H1 (cell line): ENCODE results near the gene TK2. TPM values are rescaled to one million over a fixed set of nuclear protein-coding genes. Genes with fewer than 3 reads are reported as not detected.

Experiments
- CTCF ChIA-PET: fragments of 300-600 bp; sonication (Branson Sonifier 250); formaldehyde crosslinking; loops from one replicate; lab custom pipeline; 2021; ENCODE audit not compliant: partially characterized antibody; lab: Charles Lee
- POLR2A ChIA-PET: fragments of 300-600 bp; sonication (Branson Sonifier 250); formaldehyde crosslinking; loops from one replicate; lab custom pipeline; 2021; ENCODE audit warnings: inconsistent platforms; ENCODE audit not compliant: partially characterized antibody; lab: Charles Lee
- DNase-seq, 2 experiments: peaks; one replicate each; pipeline versions ENCODE4 v3.0.0 to v3.0.0-alpha.2; 2010 to 2022; ENCODE audit warnings: low spot score in 2 of 2, low read depth in 1 of 2, mixed read lengths in 1 of 2
- FAIRE-seq: peaks from 2 replicates; lab custom pipeline; 2011; peaks lifted over from hg19 to GRCh38; lab: Jason Lieb, UNC
- H2AFZ ChIP-seq: 2 replicates; pipeline ENCODE4 v1.8.1; 2012; ENCODE audit warnings: low read length, inconsistent platforms
- H2AK5ac ChIP-seq: 2 replicates; pipeline ENCODE4 v1.6.1; 2013; ENCODE audit warnings: low read depth, low read length
- H2BK120ac ChIP-seq: replicated peaks from 2 replicates; pipeline ENCODE3; 2013; ENCODE audit warnings: low read depth, low read length, inconsistent platforms
- H2BK12ac ChIP-seq: 2 replicates; pipeline ENCODE4 v1.6.1; 2013; ENCODE audit warnings: low read depth, low read length
- H2BK15ac ChIP-seq: 2 replicates; pipeline ENCODE4 v1.6.1; 2013; ENCODE audit warnings: low read length
- H2BK20ac ChIP-seq: 2 replicates; pipeline ENCODE4 v1.6.1; 2013; ENCODE audit warnings: low read length
- H2BK5ac ChIP-seq: 2 replicates; pipeline ENCODE4 v1.6.1; 2013; ENCODE audit warnings: low read depth, low read length
- H3K14ac ChIP-seq: 2 replicates; pipeline ENCODE4 v1.6.1; 2013; ENCODE audit warnings: inconsistent platforms; ENCODE audit not compliant: insufficient read length
- H3K18ac ChIP-seq: 2 replicates; pipeline ENCODE4 v1.6.1; 2013; ENCODE audit warnings: low read length; ENCODE audit errors: extremely low read depth
- H3K23ac ChIP-seq: 2 replicates; pipeline ENCODE4 v1.6.1; 2013; ENCODE audit warnings: inconsistent platforms; ENCODE audit not compliant: insufficient read length
- H3K23me2 ChIP-seq: 2 replicates; pipeline ENCODE4 v1.6.1; 2013; ENCODE audit warnings: low read depth, low read length
- H3K27ac ChIP-seq: 2 replicates; pipeline ENCODE4 v1.6.1; 2011; ENCODE audit warnings: low read depth, low read length, inconsistent platforms
- H3K27me3 ChIP-seq, 4 experiments: replicated peaks in 1 of 4; 1 replicate in 1 of 4; 2 replicates in 3 of 4; pipeline versions ENCODE4 v1.6.1 to v1.8.1; 2011 to 2013; ENCODE audit warnings: low read length in 3 of 4, mild to moderate bottlenecking in 3 of 4, inconsistent platforms in 2 of 4, mixed read lengths in 2 of 4, moderate library complexity in 1 of 4; ENCODE audit not compliant: control insufficient read depth in 3 of 4, insufficient read depth in 3 of 4; ENCODE audit errors: extremely low read depth in 1 of 4
- H3K36me3 ChIP-seq, 4 experiments: 2 replicates each; pipeline versions ENCODE4 v1.6.1 to v1.8.1; 2011 to 2013; ENCODE audit warnings: mild to moderate bottlenecking in 4 of 4, low read length in 3 of 4, moderate library complexity in 2 of 4, control low read depth in 1 of 4, inconsistent platforms in 1 of 4; ENCODE audit not compliant: insufficient read depth in 4 of 4, control insufficient read depth in 2 of 4
- H3K4ac ChIP-seq: replicated peaks from 2 replicates; pipeline ENCODE3; 2013; ENCODE audit warnings: low read length, low read depth, mixed read lengths, inconsistent platforms; ENCODE audit not compliant: insufficient read length
- H3K4me1 ChIP-seq, 4 experiments: replicated peaks in 1 of 4; 1 replicate in 1 of 4; 2 replicates in 3 of 4; pipeline versions ENCODE4 v1.6.1 to v1.8.1; 2011 to 2013; ENCODE audit warnings: low read length in 3 of 4, inconsistent platforms in 2 of 4, mixed read lengths in 1 of 4; ENCODE audit not compliant: insufficient read depth in 4 of 4, control insufficient read depth in 3 of 4
- H3K4me2 ChIP-seq, 2 experiments: 2 replicates each; pipeline versions ENCODE4 v1.6.1 to v1.8.1; 2011 to 2013; ENCODE audit warnings: low read depth in 2 of 2, low read length in 2 of 2, control low read depth in 1 of 2, inconsistent platforms in 1 of 2, mild to moderate bottlenecking in 1 of 2; ENCODE audit not compliant: insufficient read depth in 1 of 2
- H3K4me3 ChIP-seq, 4 experiments: fragments of 200-600, 300-600 bp in 1 of 4; sonication (generic), shearing (Covaris generic), sonication (Bioruptor Twin) in 1 of 4; 2 replicates each; pipeline versions ENCODE4 v1.5.1 to v1.8.1; 2011 to 2016; ENCODE audit warnings: low read length in 4 of 4, low read depth in 3 of 4, control low read depth in 2 of 4, inconsistent platforms in 2 of 4, mild to moderate bottlenecking in 2 of 4, mixed read lengths in 1 of 4, moderate library complexity in 1 of 4; ENCODE audit not compliant: insufficient read depth in 2 of 4; ENCODE audit errors: extremely low read depth in 1 of 4
- H3K56ac ChIP-seq: replicated peaks from 2 replicates; pipeline ENCODE3; 2013; ENCODE audit warnings: low read depth, mild to moderate bottlenecking, mixed read lengths, low read length, inconsistent platforms; ENCODE audit not compliant: insufficient read length
- H3K79me1 ChIP-seq: 2 replicates; pipeline ENCODE4 v1.6.1; 2013; ENCODE audit warnings: low read depth, low read length, control low read depth
- H3K79me2 ChIP-seq, 2 experiments: 2 replicates each; pipeline versions ENCODE4 v1.6.1 to v1.8.1; 2012 to 2013; ENCODE audit warnings: low read length in 2 of 2, mild to moderate bottlenecking in 2 of 2, inconsistent platforms in 1 of 2; ENCODE audit not compliant: insufficient read depth in 2 of 2, control insufficient read depth in 1 of 2
- H3K9ac ChIP-seq, 4 experiments: replicated peaks in 1 of 4; 1 replicate in 1 of 4; 2 replicates in 3 of 4; pipeline versions ENCODE4 v1.6.1 to v1.8.1; 2011 to 2013; ENCODE audit warnings: low read depth in 3 of 4, low read length in 3 of 4, control low read depth in 2 of 4, mild to moderate bottlenecking in 2 of 4, moderate library complexity in 2 of 4, inconsistent platforms in 1 of 4; ENCODE audit errors: extremely low read depth in 1 of 4
- H3K9me3 ChIP-seq, 2 experiments: 2 replicates each; pipeline versions ENCODE4 v1.6.1 to v1.8.1; 2012 to 2013; ENCODE audit warnings: mild to moderate bottlenecking in 2 of 2, moderate library complexity in 2 of 2, control low read depth in 1 of 2, inconsistent platforms in 1 of 2, low read depth in 1 of 2, low read length in 1 of 2, mixed read lengths in 1 of 2; ENCODE audit not compliant: insufficient read depth in 2 of 2
- H4K20me1 ChIP-seq, 2 experiments: replicated peaks in 1 of 2; 2 replicates each; pipeline versions ENCODE3 to v1.8.1; 2011 to 2013; ENCODE audit warnings: inconsistent platforms in 2 of 2, low read length in 2 of 2, mild to moderate bottlenecking in 1 of 2; ENCODE audit not compliant: insufficient read depth in 2 of 2, control insufficient read depth in 1 of 2
- H4K5ac ChIP-seq: 2 replicates; pipeline ENCODE4 v1.6.1; 2013; ENCODE audit warnings: low read length, low read depth, mixed read lengths, inconsistent platforms; ENCODE audit not compliant: insufficient read length
- H4K8ac ChIP-seq: 2 replicates; pipeline ENCODE4 v1.8.0; 2013; ENCODE audit warnings: mild to moderate bottlenecking, moderate library complexity, low read length, inconsistent platforms; ENCODE audit not compliant: insufficient read depth; ENCODE audit errors: extremely low read depth
- H4K91ac ChIP-seq: replicated peaks from 2 replicates; pipeline ENCODE3; 2013; ENCODE audit warnings: low read length, mixed read lengths, inconsistent platforms; ENCODE audit not compliant: insufficient read length
- ASH2L ChIP-seq: fragments of 200-600, 300-600 bp; sonication (generic); IDR thresholded peaks from one replicate; pipeline ENCODE4 v1.7.1; 2017; ENCODE audit warnings: low read length
- ATF3 ChIP-seq: IDR thresholded peaks from 2 replicates; pipeline ENCODE4 v1.6.1; 2011; ENCODE audit warnings: low read depth, mild to moderate bottlenecking, low read length; ENCODE audit not compliant: insufficient read depth
- BACH1 ChIP-seq: IDR thresholded peaks from 2 replicates; pipeline ENCODE4 v1.6.1; 2012; ENCODE audit warnings: low read length, improper control_type of control experiment
- CEBPB ChIP-seq: IDR thresholded peaks from 2 replicates; pipeline ENCODE4 v1.6.1; 2012; ENCODE audit warnings: low read depth, low read length
- CHD1 ChIP-seq: IDR thresholded peaks from 2 replicates; pipeline ENCODE4 v1.6.1; 2012; ENCODE audit warnings: low read depth, low read length, improper control_type of control experiment
- EZH2 ChIP-seq: fragments of 200-600 bp; sonication (generic); IDR thresholded peaks from 2 replicates; pipeline ENCODE4 v1.7.1; 2012; ENCODE audit warnings: low read depth, mild to moderate bottlenecking, moderate library complexity, low read length, inconsistent platforms; ENCODE audit not compliant: severe bottlenecking
- MAFK ChIP-seq: IDR thresholded peaks from 2 replicates; pipeline ENCODE4 v1.6.1; 2012; ENCODE audit warnings: low read depth, mild to moderate bottlenecking, improper control_type of control experiment, low read length
- RFX5 ChIP-seq: IDR thresholded peaks from 2 replicates; pipeline ENCODE4 v1.6.1; 2011; ENCODE audit warnings: low read depth, low read length, improper control_type of control experiment, borderline replicate concordance
- RNF2 ChIP-seq: fragments of 200-900, 300-1000 bp; sonication (generic); IDR thresholded peaks from 2 replicates; pipeline ENCODE4 v1.7.1; 2016; ENCODE audit warnings: borderline replicate concordance, low read depth, mild to moderate bottlenecking, antibody characterized with exemption, low read length; ENCODE audit not compliant: poor library complexity, severe bottlenecking; ENCODE audit errors: missing control alignments
- TBP ChIP-seq: IDR thresholded peaks from 2 replicates; pipeline ENCODE4 v1.6.1; 2011; ENCODE audit warnings: low read depth, low read length, improper control_type of control experiment
- WGBS, 2 experiments: shearing (Covaris generic) in 1 of 2; methylation state at CpG; one replicate each; pipeline versions ENCODE4 v1.1.6 to v1.1.7; 2013 to 2015; ENCODE audit warnings: low lambda C conversion rate in 2 of 2, mixed read lengths in 2 of 2, inconsistent platforms in 1 of 2, low coverage in 1 of 2, missing lambda C conversion rate in 1 of 2; ENCODE audit not compliant: insufficient replicate concordance in 2 of 2, insufficient coverage in 1 of 2, insufficient read length in 1 of 2; ENCODE audit errors: extremely low coverage in 1 of 2, missing lambda C conversion rate in 1 of 2; 5-methylcytosine and 5-hydroxymethylcytosine counted together
- polyA plus RNA-seq, 7 experiments: library from polyadenylated mRNA; depleted of rRNA in 3 of 7; stranded (reverse) in 5 of 7; unstranded in 2 of 7; fragments of >200 nt in 5 of 7; fragments of 200-250 nt in 2 of 7; gene quantifications; 1 replicate in 5 of 7; 2 replicates in 1 of 7; 4 replicates in 1 of 7; pipeline versions ENCODE4 v1.2.1 to v1.2.3, GENCODE V29; 2011 to 2013; ENCODE audit warnings: missing spikeins in 2 of 7, mixed read lengths in 2 of 7
- total RNA-seq: library from RNA; stranded (reverse); fragmentation: NEBNext Ultra II Directional; extraction: Animal tissue kit (Norgen Biotek cat#: 25700); gene quantifications from 2 replicates; pipeline ENCODE4 v1.2.1, GENCODE V29; 2021

Gene TK2
- total and polyA plus RNA-seq, 2 of the 8 experiments (the other 6 are each of a cell fraction or from before 2014, with no cell fraction given) = 2.7 to 3.6 TPM

- H2BK120ac ChIP-seq = no peak overlapping the region
- H4K8ac ChIP-seq = no peak overlapping the region
- DNase-seq (no peak), FAIRE-seq (no peak)
- H3K27me3 ChIP-seq = no peaks in the 10 kb centered on the region
- WGBS, 2 experiments = 95% methylated on average over 5 of the region's 5 CpGs; no CpG with 5 or more reads in 1 of the 2 experiments
- ChIA-PET CTCF (interaction anchor here (0.5 to 2.3 kb wide), 5 partner anchors 8 to 123 kb away, joined by 3 to 7 read pairs (median 5); no protein-coding TSS in a partner anchor), POLR2A (no interaction called here)
- H3K9me3 ChIP-seq = no peaks in the 10 kb centered on the region
- H2AFZ ChIP-seq = no peak overlapping the region
- TF ChIP-seq MAFK = no peak
- no peak for TF ChIP-seq CEBPB
- no peak for TF ChIP-seq TBP
- no peak for TF ChIP-seq EZH2
- no peak for TF ChIP-seq ASH2L
- TF ChIP-seq RNF2 = no peak
- no peak for TF ChIP-seq RFX5
- TF ChIP-seq CHD1 = no peak
- no peak for TF ChIP-seq ATF3
- no peak for TF ChIP-seq BACH1
- no peaks in the 10 kb centered on the region for H3K23me2 ChIP-seq
- no peaks in the 10 kb centered on the region for H3K79me2 ChIP-seq
- H2BK15ac ChIP-seq = no peak overlapping the region
- no peaks in the 10 kb centered on the region for H3K4me1 ChIP-seq
- H4K91ac ChIP-seq = no peak overlapping the region
- no peak overlapping the region for H3K27ac ChIP-seq
- H3K4me2 ChIP-seq = no peak overlapping the region
- H2BK20ac ChIP-seq = no peak overlapping the region
- H3K4ac ChIP-seq = no peak overlapping the region
- H4K20me1 ChIP-seq = no peaks in the 10 kb centered on the region
- H3K4me3 ChIP-seq = no peak overlapping the region
- no peak overlapping the region for H2BK5ac ChIP-seq
- no peaks in the 10 kb centered on the region for H3K36me3 ChIP-seq
- no peak overlapping the region for H3K23ac ChIP-seq
- H3K14ac ChIP-seq = no peak overlapping the region
- no peak overlapping the region for H2BK12ac ChIP-seq
- H3K18ac ChIP-seq = no peak overlapping the region
- H3K79me1 ChIP-seq = no peaks in the 10 kb centered on the region
- H4K5ac ChIP-seq = no peak overlapping the region
- no peak overlapping the region for H3K9ac ChIP-seq
- H3K56ac ChIP-seq = no peak overlapping the region
- H2AK5ac ChIP-seq = no peak overlapping the region
Measured at GRCh38 chr16:66528294-66528693, 21.6 kb downstream of the TK2 start.
